Tibial nerve (tissue), 4 donors: ENCODE data around the gene ELMO1.

Experiments used
- EP300 ChIP-seq, 2 donors: sonication (generic); formaldehyde crosslinking; IDR thresholded peaks; one replicate each; pipeline ENCODE4 v1.6.1; 2017; ENCODE audit warnings: antibody characterized with exemption in 2 of 2, mild to moderate bottlenecking in 1 of 2
- TF ChIP-seq, protein P1 (sequence below), 5 experiments: fragments of 200-600 bp in 3 of 5; fragments of 450-650 bp in 2 of 5; sonication (generic) in 3 of 5; IDR thresholded peaks; one replicate each; pipeline ENCODE4 v1.5.1; 2016 to 2019; ENCODE audit warnings: antibody characterized with exemption in 5 of 5, mild to moderate bottlenecking in 3 of 5, moderate library complexity in 2 of 5

DNA sequence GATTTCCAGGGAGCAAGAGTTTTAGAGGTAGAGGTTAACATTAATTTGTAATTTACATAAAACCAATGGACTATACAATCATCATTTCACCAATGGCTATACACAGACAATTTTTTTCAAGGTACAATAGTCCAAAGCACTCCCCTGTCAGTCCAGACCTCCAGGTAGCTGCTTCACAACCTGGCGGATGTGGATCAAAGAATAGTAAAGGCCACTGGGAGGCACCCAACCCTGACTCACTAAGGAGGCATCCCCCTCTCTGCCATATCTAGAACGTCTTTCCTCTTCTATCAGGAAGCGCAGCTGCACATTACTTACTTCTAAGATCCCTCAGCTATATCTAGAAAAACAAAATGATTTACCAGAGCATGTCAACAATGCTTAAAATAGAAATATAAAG is 506.6 kb downstream of the ELMO1 start:
- TF ChIP-seq, protein P1, sequence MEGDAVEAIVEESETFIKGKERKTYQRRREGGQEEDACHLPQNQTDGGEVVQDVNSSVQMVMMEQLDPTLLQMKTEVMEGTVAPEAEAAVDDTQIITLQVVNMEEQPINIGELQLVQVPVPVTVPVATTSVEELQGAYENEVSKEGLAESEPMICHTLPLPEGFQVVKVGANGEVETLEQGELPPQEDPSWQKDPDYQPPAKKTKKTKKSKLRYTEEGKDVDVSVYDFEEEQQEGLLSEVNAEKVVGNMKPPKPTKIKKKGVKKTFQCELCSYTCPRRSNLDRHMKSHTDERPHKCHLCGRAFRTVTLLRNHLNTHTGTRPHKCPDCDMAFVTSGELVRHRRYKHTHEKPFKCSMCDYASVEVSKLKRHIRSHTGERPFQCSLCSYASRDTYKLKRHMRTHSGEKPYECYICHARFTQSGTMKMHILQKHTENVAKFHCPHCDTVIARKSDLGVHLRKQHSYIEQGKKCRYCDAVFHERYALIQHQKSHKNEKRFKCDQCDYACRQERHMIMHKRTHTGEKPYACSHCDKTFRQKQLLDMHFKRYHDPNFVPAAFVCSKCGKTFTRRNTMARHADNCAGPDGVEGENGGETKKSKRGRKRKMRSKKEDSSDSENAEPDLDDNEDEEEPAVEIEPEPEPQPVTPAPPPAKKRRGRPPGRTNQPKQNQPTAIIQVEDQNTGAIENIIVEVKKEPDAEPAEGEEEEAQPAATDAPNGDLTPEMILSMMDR (IDR thresholded peaks at IDR 0.05) = no peak
- no peak for TF ChIP-seq EP300 (IDR thresholded peaks at IDR 0.05)
